DOHH2 (cell line): Measurements from ENCODE around the gene FPR3.

Source experiments
- H3F3A ChIP-seq: fragments of 200-600 bp; sonication (generic), shearing (Covaris generic); 2 replicates; pipeline ENCODE4 v1.6.0; 2016; ENCODE audit warnings: antibody characterized with exemption, mild to moderate bottlenecking; ENCODE audit not compliant: control insufficient read depth, insufficient read depth
- H3K27ac ChIP-seq: fragments of 200-600 bp; sonication (generic); 2 replicates; pipeline ENCODE4 v1.5.1; 2014; ENCODE audit warnings: low read depth, mild to moderate bottlenecking, low read length, moderate library complexity
- H3K27me3 ChIP-seq: fragments of 200-600 bp; sonication (generic); 2 replicates; pipeline ENCODE4 v1.6.1; 2014; ENCODE audit warnings: mild to moderate bottlenecking, low read length, mixed read lengths; ENCODE audit not compliant: control insufficient read depth
- H3K36me3 ChIP-seq: fragments of 200-600 bp; sonication (generic); 2 replicates; pipeline ENCODE4 v1.6.1; 2014; ENCODE audit warnings: mild to moderate bottlenecking, low read length, moderate library complexity, mixed read lengths; ENCODE audit not compliant: control insufficient read depth
- H3K4me1 ChIP-seq: fragments of 200-600 bp; sonication (generic); 2 replicates; pipeline ENCODE4 v1.6.1; 2014; ENCODE audit warnings: mild to moderate bottlenecking, low read length, mixed read lengths; ENCODE audit not compliant: control insufficient read depth
- H3K4me2 ChIP-seq: fragments of 200-600 bp; sonication (generic); 2 replicates; pipeline ENCODE4 v1.6.0; 2014; ENCODE audit warnings: mild to moderate bottlenecking, low read length, moderate library complexity
- H3K4me3 ChIP-seq: fragments of 200-600 bp; sonication (generic); 2 replicates; pipeline ENCODE4 v1.5.1; 2014; ENCODE audit warnings: mild to moderate bottlenecking, low read length, mixed read lengths
- H3K79me2 ChIP-seq: fragments of 200-600 bp; sonication (generic); 2 replicates; pipeline ENCODE4 v1.6.1; 2014; ENCODE audit warnings: mild to moderate bottlenecking, low read length, mixed read lengths; ENCODE audit not compliant: control insufficient read depth
- H3K9me2 ChIP-seq: fragments of 200-600 bp; sonication (generic); replicated peaks from 2 replicates; pipeline ENCODE4 v1.6.1; 2014; ENCODE audit warnings: mild to moderate bottlenecking, low read length, mixed read lengths; ENCODE audit not compliant: control insufficient read depth
- H3K9me3 ChIP-seq: fragments of 200-600 bp; sonication (generic); 2 replicates; pipeline ENCODE4 v1.6.1; 2014; ENCODE audit warnings: antibody characterized with exemption, low read length, mixed read lengths; ENCODE audit not compliant: control insufficient read depth, insufficient read depth
- H4K20me1 ChIP-seq: fragments of 200-600 bp; sonication (generic); 2 replicates; pipeline ENCODE4 v1.6.0; 2014; ENCODE audit warnings: low read depth, mild to moderate bottlenecking, antibody characterized with exemption, low read length, moderate library complexity; ENCODE audit not compliant: control insufficient read depth, insufficient read depth
- CTCF ChIP-seq: fragments of 200-600 bp; sonication (generic); IDR thresholded peaks from one replicate; pipeline ENCODE4 v1.5.1; 2014; ENCODE audit warnings: antibody characterized with exemption, mild to moderate bottlenecking, low read depth, low read length; ENCODE audit not compliant: poor library complexity, severe bottlenecking
- EZH2phosphoT487 ChIP-seq: fragments of 200-600 bp; sonication (generic); IDR thresholded peaks from 2 replicates; pipeline ENCODE4 v1.6.1; 2017; ENCODE audit warnings: borderline replicate concordance, mild to moderate bottlenecking, antibody characterized with exemption, low read length, moderate library complexity, mixed read lengths

FPR3 gene

GRCh38 chr19:51786646-51787494 is 8.1 kb upstream of the FPR3 start:
- H3K4me3 ChIP-seq, result no peak overlapping the region
- no peaks in the 10 kb centered on the region for H3F3A ChIP-seq
- no peaks in the 10 kb centered on the region for H3K36me3 ChIP-seq
- H3K4me1 ChIP-seq, result no peaks in the 10 kb centered on the region
- no peaks in the 10 kb centered on the region for H3K27me3 ChIP-seq
- H3K4me2 ChIP-seq, result no peak overlapping the region
- H3K79me2 ChIP-seq, result no peaks in the 10 kb centered on the region
- no peaks in the 10 kb centered on the region for H3K9me2 ChIP-seq
- TF ChIP-seq EZH2phosphoT487, result no peak
- no peak for TF ChIP-seq CTCF
- no peaks in the 10 kb centered on the region for H4K20me1 ChIP-seq
- H3K9me3 ChIP-seq, result peaks cover 3% of the 10 kb centered on the region; the same call in 1 of the 2 replicates
- no peak overlapping the region for H3K27ac ChIP-seq

- Histone ChIP-seq H3K9me3 (peaks cover 3% of the 10 kb centered on the region; the same call in 1 of the 2 replicates), H3K4me1 (no peaks in the 10 kb centered on the region), H3K27ac (no peak overlapping the region), H3K4me2 (no peak overlapping the region), H3K9me2 (no peaks in the 10 kb centered on the region), H3K4me3 (no peak overlapping the region), H4K20me1 (no peaks in the 10 kb centered on the region), H3F3A (no peaks in the 10 kb centered on the region), H3K79me2 (no peaks in the 10 kb centered on the region), H3K27me3 (no peaks in the 10 kb centered on the region), H3K36me3 (no peaks in the 10 kb centered on the region)
- TF ChIP-seq EZH2phosphoT487 (no peak), CTCF (no peak)
Observed at GRCh38 chr19:51788029-51788428, 6.9 kb upstream of the FPR3 start.

GRCh38 chr19:51789061-51789795 is 5.7 kb upstream of the FPR3 start:
- Histone ChIP-seq H3K4me2 (no peak overlapping the region), H3K27ac (no peak overlapping the region), H3K9me3 (peaks cover 3% of the 10 kb centered on the region; the same call in 1 of the 2 replicates), H3K27me3 (no peaks in the 10 kb centered on the region), H3K4me3 (no peak overlapping the region), H3K4me1 (no peaks in the 10 kb centered on the region), H3K36me3 (no peaks in the 10 kb centered on the region), H4K20me1 (no peaks in the 10 kb centered on the region), H3F3A (no peaks in the 10 kb centered on the region), H3K79me2 (no peaks in the 10 kb centered on the region), H3K9me2 (no peaks in the 10 kb centered on the region)
- TF ChIP-seq CTCF (no peak), EZH2phosphoT487 (no peak)
